COLO668 (cell line): ENCODE measurements around the gene MTHFD1L.

Source experiments
- DNase-seq: peaks from one replicate; lab custom pipeline; 2025; ENCODE audit not compliant: unreplicated experiment; lab: John Stamatoyannopoulos, UW

Gene MTHFD1L

GRCh38 chr6:151143806-151144205 is 278.3 kb downstream of the MTHFD1L start:
- no peak for DNase-seq

DNA sequence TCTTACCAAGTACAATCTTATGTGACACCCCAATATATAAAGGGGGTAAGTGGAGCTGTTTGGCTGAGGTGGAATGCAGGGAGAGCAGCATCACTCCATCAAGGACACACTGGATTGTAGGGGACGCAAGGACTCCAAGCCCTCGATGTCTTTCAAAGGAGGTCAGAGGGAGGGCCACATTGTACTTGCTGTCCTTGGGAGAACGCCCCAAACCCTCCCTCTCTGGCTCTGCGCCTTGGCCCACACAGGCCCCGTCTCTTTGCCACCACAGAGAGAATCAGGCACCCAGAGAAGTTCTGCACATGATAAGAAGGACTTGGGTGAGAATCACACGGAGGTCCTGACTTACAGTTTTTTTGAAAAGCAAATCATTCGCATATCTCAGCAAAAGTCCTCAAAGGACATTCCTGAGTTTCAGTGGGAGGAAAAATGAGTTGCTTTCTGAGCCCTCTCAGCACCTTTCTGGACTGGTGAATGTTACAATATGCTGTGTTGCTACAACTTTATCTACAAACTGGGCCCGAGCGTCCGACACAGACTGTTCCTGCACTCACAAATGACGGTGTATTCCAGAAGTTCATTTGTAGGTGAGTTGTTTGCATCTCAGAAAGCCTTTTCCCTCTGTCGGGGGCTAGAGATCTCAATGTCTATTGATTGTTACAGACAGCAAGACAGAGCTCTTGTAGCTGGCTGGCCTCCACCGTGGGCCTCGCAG is 281.8 kb downstream of the MTHFD1L start:
- DNase-seq: no peak

- DNase-seq: no peak
Observed at GRCh38 chr6:151148111-151148510, 282.6 kb downstream of the MTHFD1L start.

DNA sequence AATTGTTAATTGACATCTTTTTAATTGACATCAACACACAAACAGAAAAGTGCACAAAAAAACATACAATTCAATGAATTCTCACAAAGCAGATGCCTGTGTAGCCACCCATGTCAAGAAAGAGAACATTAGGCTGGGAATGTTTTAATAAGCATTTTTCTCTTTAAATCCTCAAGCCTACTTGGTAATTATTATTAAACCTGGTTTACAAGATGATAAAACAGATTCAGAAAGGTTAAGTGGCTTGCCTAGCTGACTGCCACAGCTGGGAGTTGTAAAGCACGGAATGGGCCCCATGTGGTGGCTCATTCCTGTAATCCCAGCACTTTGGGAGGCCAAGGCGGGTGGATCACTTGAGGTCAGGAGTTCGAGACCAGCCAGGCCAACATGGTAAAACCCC is 284.3 kb downstream of the MTHFD1L start:
- DNase-seq: no peak
